LNCAP (cell line): ENCODE data around the gene CHADL.
A peak's percentile ranks its signal among the peaks of the same experiment; 100 is the strongest.

Experiments used
- CTCF ChIP-seq: fragments of 450-650 bp; IDR thresholded peaks from 2 replicates; pipeline ENCODE4 v1.5.1; 2017; ENCODE audit warnings: mild to moderate bottlenecking

Gene CHADL

DNA sequence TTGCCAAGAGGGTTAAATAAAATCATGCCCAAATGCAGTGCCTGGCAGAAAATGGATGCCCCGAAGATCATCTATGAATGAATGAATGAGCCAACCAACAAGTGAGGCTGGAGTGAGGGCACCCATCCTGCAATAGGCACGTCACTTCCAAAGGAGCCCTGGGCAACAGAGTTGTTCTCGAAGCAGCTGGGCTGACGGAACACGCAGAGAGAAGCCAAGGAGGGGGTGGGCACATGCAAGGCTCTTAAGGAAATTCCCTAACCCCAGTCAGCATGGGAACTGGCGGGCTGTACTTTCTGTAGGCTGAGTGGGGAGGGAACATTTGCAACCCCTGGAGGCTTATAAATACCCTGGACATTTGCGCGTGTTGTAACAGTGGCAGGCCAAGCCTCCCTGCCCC is 11.6 kb upstream of the CHADL start:
- TF ChIP-seq CTCF = no peak

- no peak for TF ChIP-seq CTCF
These were observed 9.4 kb upstream of the CHADL start for GRCh38 chr22:41250127-41250526.

DNA sequence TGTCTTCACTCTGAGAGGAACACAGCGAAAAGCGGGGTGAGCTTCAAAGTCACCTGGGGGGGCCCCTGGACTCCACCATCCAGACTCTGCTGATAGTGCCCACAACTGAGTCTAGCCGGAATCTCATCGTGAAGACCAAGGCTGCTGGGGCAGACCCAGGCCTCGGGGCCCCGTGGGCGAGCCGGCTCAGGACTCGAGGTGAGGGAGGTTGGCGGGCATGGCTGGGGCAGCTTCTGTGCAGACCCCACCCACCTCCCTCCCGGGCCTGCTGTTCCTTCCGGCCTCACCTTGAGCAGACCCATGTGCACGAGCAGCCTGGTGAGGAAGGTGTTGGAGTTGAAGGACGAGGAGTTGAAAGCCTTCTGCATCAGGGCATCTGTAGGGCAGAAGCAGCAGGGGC is 8.7 kb upstream of the CHADL start:
- TF ChIP-seq CTCF = no peak

DNA sequence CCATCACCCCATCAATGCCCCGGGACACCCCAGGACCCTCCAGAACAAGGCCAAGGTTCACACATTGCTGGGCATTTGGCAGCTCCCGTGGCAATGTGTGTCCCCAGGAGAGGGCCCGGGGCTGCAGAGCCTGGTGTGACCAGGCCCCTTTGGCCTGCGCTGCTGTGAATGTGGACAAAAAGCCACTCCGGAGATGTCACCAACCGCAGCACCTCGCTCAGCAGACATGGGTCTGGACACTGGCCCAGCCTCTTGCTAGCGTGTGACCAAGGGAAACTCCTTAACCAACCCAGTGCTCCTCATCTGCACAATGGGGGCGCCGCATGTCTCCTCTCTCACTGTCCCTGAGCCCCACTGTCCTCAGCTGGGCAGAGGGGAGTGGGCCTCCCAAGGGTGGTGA is 8.0 kb upstream of the CHADL start:
- TF ChIP-seq CTCF = no peak

- TF ChIP-seq CTCF = no peak
These were observed 7.6 kb upstream of the CHADL start for GRCh38 chr22:41248314-41248713.

- no peak for TF ChIP-seq CTCF
These were observed 7.0 kb upstream of the CHADL start for GRCh38 chr22:41247703-41248102.

- TF ChIP-seq CTCF = peak; percentile 24; the same call in 1 of the 2 replicates
These were observed 5.3 kb upstream of the CHADL start for GRCh38 chr22:41245917-41246499.

DNA sequence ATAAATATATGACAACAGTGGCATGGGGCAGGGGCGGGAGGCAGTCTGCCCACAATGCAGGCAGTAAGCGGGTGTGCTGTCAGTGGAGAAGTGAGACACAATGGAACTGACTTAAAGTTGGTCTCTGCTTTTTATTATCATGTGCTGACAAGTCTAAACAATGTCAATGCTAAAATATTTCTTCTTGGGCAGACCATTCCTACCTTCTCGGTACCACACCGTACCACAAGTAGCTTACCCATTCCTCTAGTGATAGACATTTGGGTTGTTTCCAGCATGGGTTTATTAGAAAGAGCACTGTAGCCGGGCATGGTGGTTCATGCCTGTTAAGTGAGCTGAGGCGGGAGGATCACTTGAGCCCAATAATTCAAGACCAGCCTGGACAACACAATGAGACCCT is 2.6 kb upstream of the CHADL start:
- TF ChIP-seq CTCF = no peak
